Effector memory CD8-positive, alpha-beta T cell (primary cell): ENCODE measurements around the gene RBMY1A1.
"Not testable (repeated sequence)": the region's sequence is repeated elsewhere in the genome, so short reads cannot be mapped to it uniquely, and the experiment has no call there.

Source experiments
- ATAC-seq: fragments of 150-1000 bp; cut with Tn5 transposase; replicated peaks from 2 replicates; pipeline ENCODE4 v1.10.0; 2021; ENCODE audit warnings: mild to moderate bottlenecking, moderate library complexity
- DNase-seq, 3 experiments: peaks; one replicate each; pipeline ENCODE4 v3.0.0; 2021
- H3K27ac Mint-ChIP-seq, 2 donors: one replicate each; pipeline ENCODE4 v1.8.0; 2022; ENCODE audit warnings: mild to moderate bottlenecking in 2 of 2, mixed read lengths in 2 of 2, moderate library complexity in 2 of 2
- H3K27me3 Mint-ChIP-seq, 2 donors: one replicate each; pipeline ENCODE4 v1.8.0; 2022; ENCODE audit warnings: mixed read lengths in 2 of 2
- H3K36me3 Mint-ChIP-seq: one replicate; pipeline ENCODE4 v1.8.0; 2022; ENCODE audit warnings: mild to moderate bottlenecking, moderate library complexity, mixed read lengths; ENCODE audit not compliant: insufficient read depth
- H3K4me1 Mint-ChIP-seq, 2 donors: one replicate each; pipeline ENCODE4 v1.8.0; 2022; ENCODE audit warnings: low read depth in 2 of 2, mixed read lengths in 2 of 2
- H3K4me3 Mint-ChIP-seq, 2 donors: one replicate each; pipeline ENCODE4 v1.8.0; 2022; ENCODE audit warnings: mild to moderate bottlenecking in 2 of 2, mixed read lengths in 2 of 2, moderate library complexity in 2 of 2
- H3K9me3 Mint-ChIP-seq, 2 donors: one replicate each; pipeline ENCODE4 v1.8.0; 2022; ENCODE audit warnings: mixed read lengths in 2 of 2
- total RNA-seq, 9 experiments: gene quantifications; one replicate each; lab custom pipeline; 2026; lab: John Stamatoyannopoulos, UW

The RBMY1A1 gene
- 0 reads per million in 9 experiments for total RNA-seq

DNA sequence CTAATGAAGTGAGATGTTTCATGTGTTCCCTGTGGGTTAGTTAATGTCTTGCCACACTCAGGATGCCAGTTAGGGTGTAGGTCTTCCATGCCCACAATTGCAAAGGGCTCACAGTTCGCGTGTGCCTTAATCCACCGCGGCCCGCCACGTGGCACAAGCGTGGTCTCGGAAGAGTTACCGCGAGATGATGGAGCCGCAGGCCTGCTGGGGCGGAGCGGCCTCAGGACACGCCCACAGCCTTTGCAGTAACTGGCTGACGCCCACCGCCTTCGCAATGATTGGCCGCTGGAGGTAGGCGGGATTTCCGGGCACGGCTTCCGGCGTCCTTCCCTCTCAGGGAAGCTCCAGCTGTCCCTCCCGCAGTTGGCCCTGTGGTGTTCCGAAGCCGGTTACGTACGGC is at the start of gene RBMY1A1:
RBMY1A1 (plus strand) TSS at position 301 of the 400 bp plus-strand sequence. CDS start 2,013 bp downstream, outside the sequence.
- not testable (repeated sequence) for H3K36me3 Mint-ChIP-seq, H3K27ac Mint-ChIP-seq, DNase-seq, H3K27me3 Mint-ChIP-seq, ATAC-seq, H3K4me1 Mint-ChIP-seq, H3K9me3 Mint-ChIP-seq, H3K4me3 Mint-ChIP-seq

DNA sequence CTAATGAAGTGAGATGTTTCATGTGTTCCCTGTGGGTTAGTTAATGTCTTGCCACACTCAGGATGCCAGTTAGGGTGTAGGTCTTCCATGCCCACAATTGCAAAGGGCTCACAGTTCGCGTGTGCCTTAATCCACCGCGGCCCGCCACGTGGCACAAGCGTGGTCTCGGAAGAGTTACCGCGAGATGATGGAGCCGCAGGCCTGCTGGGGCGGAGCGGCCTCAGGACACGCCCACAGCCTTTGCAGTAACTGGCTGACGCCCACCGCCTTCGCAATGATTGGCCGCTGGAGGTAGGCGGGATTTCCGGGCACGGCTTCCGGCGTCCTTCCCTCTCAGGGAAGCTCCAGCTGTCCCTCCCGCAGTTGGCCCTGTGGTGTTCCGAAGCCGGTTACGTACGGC is 23.6 kb upstream of the RBMY1A1 start, which contains the start of gene RBMY1B:
RBMY1B (plus strand) TSS at position 301 of the 400 bp plus-strand sequence. CDS start 2,013 bp downstream, outside the sequence.
- not testable (repeated sequence) for H3K36me3 Mint-ChIP-seq, H3K4me1 Mint-ChIP-seq, H3K27ac Mint-ChIP-seq

DNA sequence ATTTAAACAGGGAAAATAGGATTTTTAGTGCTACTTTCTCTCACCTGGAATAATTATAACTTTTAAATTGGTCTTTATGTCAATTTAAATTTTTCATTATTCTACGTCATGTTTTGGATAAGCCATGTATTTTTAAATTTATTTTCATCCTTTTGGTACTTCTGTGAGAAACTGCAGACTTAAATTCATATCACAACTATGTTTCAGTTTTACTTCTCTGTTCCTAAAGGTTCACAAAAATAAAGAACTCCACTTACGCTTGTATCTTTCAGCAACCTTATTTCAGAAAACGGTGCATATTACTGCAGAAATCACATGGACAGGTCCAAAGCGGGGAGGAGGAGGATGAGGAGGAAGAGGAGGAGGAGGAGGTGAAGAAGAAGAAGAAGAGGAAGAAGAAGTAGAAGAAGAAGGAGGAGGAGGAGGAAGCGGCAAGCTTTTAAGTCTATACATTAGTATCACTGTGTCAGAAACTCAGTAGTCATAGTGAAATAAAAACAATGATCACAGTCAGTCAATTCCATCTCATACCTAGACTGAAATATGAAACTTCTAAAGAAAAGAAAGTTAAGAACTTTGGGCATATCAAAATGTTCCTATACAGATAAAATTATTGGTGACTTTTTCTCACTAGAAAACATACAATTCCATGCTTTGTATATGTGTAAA is 24.8 kb downstream of the RBMY1A1 start:
- H3K27me3 Mint-ChIP-seq, H3K4me1 Mint-ChIP-seq, H3K9me3 Mint-ChIP-seq, H3K27ac Mint-ChIP-seq, DNase-seq, H3K36me3 Mint-ChIP-seq, ATAC-seq, H3K4me3 Mint-ChIP-seq: not testable (repeated sequence)

More for the DNA sequence above, 23.6 kb upstream of the RBMY1A1 start, which contains the start of gene RBMY1B:
- H3K4me3 Mint-ChIP-seq, H3K9me3 Mint-ChIP-seq, ATAC-seq, H3K27me3 Mint-ChIP-seq, DNase-seq: not testable (repeated sequence)

DNA sequence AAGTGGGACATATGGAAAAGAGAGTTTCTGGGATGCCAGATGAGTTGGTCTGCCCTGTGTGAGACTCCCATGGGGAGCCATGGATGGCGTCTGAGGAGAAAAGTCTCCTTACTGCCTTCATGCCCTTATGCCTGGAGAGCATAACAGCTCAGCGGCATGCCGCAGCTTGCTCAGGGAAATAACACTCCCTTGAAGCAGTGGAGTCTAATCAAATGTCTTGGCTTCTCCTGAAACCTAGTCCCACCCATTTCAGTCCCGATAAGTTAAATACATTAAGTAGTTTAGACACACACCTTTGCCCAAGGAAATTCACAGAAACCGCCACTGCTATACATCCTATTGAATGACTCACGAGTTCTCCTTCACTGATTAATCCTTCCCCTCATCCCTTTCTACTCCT is 50.8 kb downstream of the RBMY1A1 start:
- Mint-ChIP-seq H3K27ac (no peak overlapping the region), H3K4me3 (no peak overlapping the region), H3K36me3 (no peaks in the 10 kb centered on the region), H3K27me3 (peaks cover 0 to 4% of the 10 kb centered on the region in 2 donors), H3K9me3 (peaks cover 0 to 2% of the 10 kb centered on the region in 2 donors), H3K4me1 (no peaks in the 10 kb centered on the region)
- no peak for DNase-seq
- ATAC-seq, result no peak

DNA sequence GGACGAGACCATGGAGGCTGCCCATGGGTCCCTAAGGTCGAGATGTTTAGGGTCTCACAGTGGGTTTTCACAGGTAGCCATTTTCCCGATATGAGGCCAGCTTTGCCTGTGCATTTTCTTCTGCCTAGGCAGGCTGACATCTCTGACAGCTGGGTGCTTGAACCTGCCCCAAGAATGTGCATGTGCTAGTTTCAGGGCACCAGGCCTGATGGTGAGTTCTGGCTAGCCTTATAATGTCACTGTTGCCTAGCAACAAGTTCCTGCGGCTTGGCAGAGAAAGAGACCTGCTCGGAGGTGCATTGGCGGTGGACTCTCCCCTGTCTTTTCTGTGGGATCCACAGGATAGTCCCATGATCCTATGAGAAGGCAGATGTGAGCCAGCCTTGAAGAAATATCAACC is 51.8 kb downstream of the RBMY1A1 start:
- H3K4me3 Mint-ChIP-seq, H3K4me1 Mint-ChIP-seq, DNase-seq, H3K27ac Mint-ChIP-seq, H3K27me3 Mint-ChIP-seq, H3K9me3 Mint-ChIP-seq, H3K36me3 Mint-ChIP-seq, ATAC-seq: not testable (repeated sequence)

DNA sequence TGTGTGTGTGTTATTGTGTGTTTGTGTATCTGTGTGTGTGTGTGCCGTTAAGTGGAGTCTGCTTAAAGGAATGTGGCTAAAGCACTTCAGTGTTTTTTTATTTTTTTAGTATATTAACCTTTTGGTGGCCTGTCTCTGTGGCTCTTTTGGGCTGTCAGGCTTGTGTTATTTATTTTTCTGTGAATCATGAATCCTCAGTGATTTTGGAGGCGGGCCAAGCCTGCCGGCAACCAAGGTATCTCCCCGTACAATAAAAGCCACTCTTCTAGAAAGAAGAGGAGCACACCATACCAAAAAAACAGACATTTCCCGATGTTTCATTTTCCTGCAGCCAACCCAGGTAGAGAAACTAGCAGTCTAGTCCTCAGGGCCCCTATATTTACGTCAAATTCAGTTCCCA is 57.4 kb downstream of the RBMY1A1 start:
- Mint-ChIP-seq H3K27me3 (no peaks in the 10 kb centered on the region), H3K36me3 (no peaks in the 10 kb centered on the region), H3K9me3 (no peaks in the 10 kb centered on the region), H3K4me3 (no peak overlapping the region), H3K27ac (no peak overlapping the region), H3K4me1 (no peaks in the 10 kb centered on the region)
- DNase-seq (no peak), ATAC-seq (no peak)

DNA sequence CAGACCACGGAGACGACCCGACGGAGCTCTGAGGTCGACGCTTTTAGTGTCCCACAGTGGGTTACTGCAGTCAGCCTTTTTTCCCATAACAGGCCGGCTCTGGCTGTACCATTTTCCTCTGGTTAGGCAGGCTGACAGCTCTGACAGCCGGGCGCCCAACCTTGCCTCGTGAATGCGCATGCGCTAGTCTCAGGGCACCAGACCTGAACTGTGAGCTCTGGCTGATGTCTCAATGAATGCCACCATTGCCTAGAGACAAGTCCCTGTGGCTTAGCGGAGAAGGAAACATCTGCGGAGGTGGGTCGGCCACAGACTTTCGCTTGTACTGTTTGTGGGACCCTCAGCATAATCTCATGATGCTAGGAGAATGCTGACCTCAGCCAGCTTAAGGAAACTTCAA is 61.6 kb downstream of the RBMY1A1 start:
- not testable (repeated sequence) for H3K36me3 Mint-ChIP-seq, H3K4me3 Mint-ChIP-seq, ATAC-seq, H3K4me1 Mint-ChIP-seq, H3K27ac Mint-ChIP-seq, H3K27me3 Mint-ChIP-seq, DNase-seq, H3K9me3 Mint-ChIP-seq
